Neural progenitor cell (in vitro differentiated cells): ENCODE data around the gene GAREM2.

Source experiments
- CTCF ChIP-seq: fragments of 200-600 bp; sonication (generic); IDR thresholded peaks from 2 replicates; pipeline ENCODE4 v1.5.1; 2017; ENCODE audit warnings: antibody characterized with exemption, mild to moderate bottlenecking
- EZH2phosphoT487 ChIP-seq: fragments of 200-600 bp; sonication (generic); IDR thresholded peaks from 2 replicates; pipeline ENCODE4 v1.6.1; 2017; ENCODE audit warnings: antibody characterized with exemption

GRCh38 chr2:26136451-26136850, 36.4 kb upstream of the GAREM2 start:
- TF ChIP-seq EZH2phosphoT487 = no peak
- TF ChIP-seq CTCF = no peak
